VCaP (cell line): Measurements from ENCODE around the gene BSND.

Experiments used
- H3K27ac ChIP-seq: fragments of 450-650 bp; 2 replicates; pipeline ENCODE4 v1.5.1; 2017
- TF ChIP-seq, protein P1 (sequence below): fragments of 450-650 bp; conservative IDR thresholded peaks from 2 replicates; pipeline ENCODE4 v1.5.1; 2017; ENCODE audit warnings: mild to moderate bottlenecking, moderate library complexity

BSND gene

DNA sequence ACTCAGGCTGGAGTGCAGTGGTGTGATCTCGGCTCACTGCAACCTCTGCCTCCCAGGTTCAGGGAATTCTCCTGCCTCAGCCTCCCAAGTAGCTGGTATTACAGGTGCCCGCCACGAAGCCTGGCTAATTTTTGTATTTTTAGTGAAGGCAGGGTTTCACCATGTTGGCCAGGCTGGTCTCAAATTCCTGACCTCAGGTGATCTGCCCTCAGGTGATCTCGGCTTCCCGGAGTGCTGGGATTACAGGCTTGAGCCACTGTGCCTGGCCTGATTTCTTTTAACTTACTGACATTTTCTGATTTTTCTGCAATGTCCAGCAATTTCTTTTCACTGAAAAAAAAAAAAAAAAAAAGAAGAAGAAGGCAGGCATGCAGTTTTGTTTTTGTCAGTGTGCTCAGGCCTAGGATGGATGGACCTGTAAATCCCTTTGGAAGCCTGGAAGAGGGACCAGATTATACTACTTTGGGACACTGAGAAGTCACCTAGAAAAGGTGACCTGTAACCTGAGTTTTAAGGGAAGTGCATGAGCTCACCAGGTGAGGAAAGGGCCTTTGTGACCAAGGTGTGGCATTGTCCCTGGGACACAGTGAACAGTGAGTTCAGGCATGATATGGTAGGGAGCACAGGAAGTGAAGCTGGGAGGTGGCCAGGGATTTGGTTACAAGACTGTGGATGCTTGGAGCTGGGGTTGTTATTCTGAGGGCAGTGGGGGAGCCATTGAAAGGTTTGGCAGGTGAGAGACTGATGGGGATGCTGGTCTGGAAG, 21.0 kb upstream of the BSND start:
- TF ChIP-seq, protein P1, sequence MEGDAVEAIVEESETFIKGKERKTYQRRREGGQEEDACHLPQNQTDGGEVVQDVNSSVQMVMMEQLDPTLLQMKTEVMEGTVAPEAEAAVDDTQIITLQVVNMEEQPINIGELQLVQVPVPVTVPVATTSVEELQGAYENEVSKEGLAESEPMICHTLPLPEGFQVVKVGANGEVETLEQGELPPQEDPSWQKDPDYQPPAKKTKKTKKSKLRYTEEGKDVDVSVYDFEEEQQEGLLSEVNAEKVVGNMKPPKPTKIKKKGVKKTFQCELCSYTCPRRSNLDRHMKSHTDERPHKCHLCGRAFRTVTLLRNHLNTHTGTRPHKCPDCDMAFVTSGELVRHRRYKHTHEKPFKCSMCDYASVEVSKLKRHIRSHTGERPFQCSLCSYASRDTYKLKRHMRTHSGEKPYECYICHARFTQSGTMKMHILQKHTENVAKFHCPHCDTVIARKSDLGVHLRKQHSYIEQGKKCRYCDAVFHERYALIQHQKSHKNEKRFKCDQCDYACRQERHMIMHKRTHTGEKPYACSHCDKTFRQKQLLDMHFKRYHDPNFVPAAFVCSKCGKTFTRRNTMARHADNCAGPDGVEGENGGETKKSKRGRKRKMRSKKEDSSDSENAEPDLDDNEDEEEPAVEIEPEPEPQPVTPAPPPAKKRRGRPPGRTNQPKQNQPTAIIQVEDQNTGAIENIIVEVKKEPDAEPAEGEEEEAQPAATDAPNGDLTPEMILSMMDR, result no peak
- H3K27ac ChIP-seq, result no peak overlapping the region

DNA sequence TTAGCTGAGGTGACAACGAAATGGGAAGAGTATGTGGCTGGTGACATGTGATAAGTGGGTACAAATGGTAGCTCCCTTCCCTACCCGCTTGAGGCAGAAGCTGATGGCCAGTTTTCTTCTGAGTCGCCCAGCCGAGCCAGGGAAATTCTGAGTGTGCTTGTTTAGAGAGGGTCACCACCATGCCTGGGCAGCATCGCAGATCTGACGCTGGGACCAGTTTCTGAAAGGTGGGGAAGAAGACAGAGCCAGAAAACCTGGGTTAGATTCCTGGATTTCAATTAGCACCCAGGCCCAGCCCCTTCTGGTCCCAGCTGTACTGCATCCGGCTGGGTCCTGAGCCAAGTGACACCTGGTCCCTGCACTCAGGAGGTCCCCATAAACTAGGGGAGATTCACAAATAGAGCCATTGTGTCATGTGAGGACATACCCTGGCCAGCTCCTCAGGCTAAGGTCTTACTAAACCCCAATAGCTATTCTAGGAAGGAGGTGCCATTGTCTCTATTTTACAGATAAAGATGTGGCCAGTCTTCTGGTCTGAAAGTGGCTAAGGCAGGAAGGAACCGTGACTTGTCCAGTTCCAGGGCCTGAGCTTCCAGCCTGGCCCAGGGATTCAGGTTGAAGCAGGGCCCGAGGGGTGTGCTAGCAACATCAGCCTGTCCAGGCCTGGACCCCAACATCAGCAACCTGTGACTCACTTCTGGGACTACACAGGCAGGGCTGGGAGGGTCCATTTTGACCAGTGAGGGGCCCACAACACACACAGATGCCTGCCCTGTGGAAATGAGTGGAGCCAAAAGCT, 20.0 kb upstream of the BSND start:
- H3K27ac ChIP-seq, result no peak overlapping the region

DNA sequence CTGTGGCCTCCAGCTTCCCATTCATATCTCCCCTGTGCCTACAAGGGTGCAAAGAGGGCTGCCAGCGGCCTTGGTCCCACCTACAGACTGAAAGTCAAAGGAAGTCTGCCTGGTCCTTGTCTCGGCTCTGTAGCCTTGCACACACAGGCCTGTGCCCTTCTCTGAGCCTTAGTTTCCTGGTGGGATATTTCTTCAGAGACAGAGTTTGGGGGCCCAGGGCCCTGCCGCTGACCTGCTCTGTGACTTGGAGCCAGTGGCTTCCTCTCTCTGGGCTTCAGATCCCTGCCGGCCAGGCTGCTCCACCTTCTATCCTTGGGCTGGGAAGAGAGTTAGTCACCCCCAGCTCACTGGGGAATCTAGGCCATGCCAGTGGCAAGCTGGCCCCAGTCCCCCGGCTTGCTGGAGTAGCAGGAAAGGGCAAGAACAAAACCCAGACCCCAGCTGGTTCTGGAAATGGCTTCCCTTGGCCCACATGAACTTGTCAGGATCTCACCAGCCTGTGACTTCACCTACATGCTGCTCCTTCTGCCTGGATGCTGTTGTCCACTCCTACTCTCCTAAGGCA, 19.3 kb upstream of the BSND start:
- TF ChIP-seq, protein P1, result no peak
- no peak overlapping the region for H3K27ac ChIP-seq

More for the DNA sequence above, 20.0 kb upstream of the BSND start:
- TF ChIP-seq, protein P1, result no peak

DNA sequence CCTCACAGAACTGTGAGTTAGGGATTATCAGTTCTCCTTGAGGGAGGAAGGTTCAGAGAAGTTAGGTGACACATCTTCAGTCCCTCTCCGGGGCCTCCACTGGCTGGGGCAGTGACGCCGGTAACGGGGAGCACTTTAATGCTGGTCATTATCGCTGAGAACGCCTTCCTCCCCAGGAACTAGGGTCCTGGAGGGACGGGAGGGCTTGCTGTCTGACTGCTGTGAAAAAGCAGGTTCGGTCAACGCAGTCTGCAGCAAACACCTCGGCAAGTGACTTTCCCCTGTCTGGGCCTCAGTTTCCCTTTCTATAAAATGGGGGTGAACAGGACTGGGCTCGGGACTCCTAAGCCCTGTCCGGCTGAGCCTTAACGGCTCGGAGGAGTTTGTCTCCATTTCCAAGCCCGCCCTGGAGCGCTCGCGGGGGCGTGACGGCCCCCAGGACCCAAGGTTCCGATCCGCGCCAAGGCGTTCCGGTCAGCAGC, 18.6 kb upstream of the BSND start:
- peak overlapping the region; percentile 52; the same call in 1 of the 2 replicates for H3K27ac ChIP-seq
- TF ChIP-seq, protein P1, result no peak

DNA sequence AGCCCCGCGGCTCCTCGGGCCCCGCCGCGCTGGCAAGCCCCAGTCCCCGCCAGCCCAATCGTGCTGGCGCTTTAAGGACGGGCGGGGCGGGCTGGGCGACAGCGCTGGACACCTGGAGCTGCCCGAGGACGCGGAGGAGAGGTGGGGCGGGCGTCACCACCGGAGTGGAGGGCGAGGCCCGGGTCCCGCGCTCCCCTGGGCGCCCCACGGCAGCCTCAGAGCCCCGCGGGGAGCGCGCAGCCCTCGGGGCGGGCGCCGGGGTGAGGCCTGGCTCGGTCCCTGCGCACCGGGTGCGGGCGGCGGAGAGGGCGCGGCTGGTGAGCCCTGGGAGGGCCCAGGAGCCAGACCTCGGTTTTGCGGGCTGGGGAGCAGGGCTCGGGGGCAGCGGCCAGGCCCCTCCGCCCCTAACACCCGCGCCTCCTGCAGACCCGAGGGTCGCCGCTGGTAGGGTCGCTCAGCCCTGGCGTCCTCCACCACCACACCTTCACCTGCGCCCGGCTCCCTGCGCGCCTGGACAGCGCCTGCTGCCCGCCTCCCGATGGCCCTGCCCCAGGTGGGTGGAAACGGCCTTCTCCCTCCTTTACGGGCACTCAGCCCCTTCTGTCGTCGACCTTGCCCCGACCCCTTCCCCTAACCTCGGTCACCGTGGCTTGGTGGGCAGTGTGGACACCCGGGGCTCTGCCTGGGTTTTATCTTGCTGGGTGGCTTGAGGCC, 18.0 kb upstream of the BSND start, which contains the start of gene TMEM61:
Gene TMEM61, plus strand, starts transcription at position 101 of the 714 bp plus-strand sequence. Its CDS starts 438 bp downstream, at position 539.
- H3K27ac ChIP-seq, result peak within 1 kb of the TSS; percentile 52; the same call in 1 of the 2 replicates
- TF ChIP-seq, protein P1, result no peak

DNA sequence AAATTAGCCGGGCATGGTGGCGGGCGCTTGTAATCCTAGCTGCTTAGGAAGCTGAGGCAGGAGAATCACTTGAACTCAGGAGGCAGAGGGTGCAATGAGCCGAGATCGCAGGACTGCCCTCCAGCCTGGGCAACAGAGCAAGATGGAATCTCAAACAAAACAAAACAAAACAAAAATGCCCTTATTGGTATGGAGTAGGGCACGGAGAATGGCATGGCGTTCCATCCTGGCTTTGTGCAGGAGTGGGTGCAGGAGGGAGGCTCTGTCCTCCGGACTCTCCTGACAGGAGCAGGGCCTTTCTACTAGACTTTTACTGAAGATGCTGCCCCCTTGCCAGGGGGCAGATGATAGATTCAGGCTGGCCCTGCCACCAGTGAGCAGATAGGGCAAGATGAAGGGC, 17.3 kb upstream of the BSND start:
- TF ChIP-seq, protein P1, result no peak
- H3K27ac ChIP-seq, result no peak overlapping the region
